Stimulated activated CD4-positive, alpha-beta T cell treated with anti-CD3 and anti-CD28 coated beads, Interleukin-2, amount 100 ng/mL, for 48 hours (primary cell): ENCODE measurements around the gene PITRM1.

Experiments used
- DNase-seq, 2 donors: peaks; one replicate each; pipeline ENCODE4 v3.0.0-alpha.2; 2020

The PITRM1 gene

DNA sequence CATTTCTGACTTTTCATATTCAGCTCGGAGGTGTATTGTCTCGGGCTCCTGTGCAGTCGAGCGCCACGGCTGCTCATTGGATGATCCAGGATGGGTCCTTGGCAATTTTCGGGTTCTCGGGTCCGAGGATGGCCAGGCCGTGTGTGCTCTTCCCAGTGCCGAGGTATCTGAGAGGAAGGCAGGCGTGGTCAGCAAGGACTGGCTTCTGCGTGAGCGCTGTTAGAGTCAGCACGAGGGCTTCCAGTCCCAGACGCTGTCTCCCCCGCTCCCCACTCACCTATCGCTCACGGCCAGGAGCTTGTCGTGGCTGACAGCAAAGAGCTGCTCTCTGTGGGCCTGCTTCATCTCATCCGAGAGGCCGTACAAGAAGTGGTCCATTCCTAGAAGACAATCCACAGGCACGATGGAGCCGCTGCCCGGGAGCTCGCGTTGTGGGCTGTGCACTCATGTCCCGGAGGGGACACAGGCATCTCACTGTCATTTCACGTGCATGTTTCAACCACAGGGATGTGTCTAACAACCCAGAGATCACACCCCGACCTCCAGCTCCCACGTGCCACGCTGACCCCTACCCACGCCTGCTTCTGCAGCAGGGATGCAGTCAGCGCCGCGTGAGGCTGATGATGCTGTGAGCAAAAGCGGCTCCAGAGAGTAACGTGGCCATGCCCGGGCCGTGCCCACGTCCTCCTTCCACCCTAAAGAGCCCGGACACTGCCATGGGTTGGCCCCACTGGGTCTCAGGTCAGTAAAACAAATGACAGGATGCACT, 34.4 kb downstream of the PITRM1 start:
- no peak for DNase-seq

DNA sequence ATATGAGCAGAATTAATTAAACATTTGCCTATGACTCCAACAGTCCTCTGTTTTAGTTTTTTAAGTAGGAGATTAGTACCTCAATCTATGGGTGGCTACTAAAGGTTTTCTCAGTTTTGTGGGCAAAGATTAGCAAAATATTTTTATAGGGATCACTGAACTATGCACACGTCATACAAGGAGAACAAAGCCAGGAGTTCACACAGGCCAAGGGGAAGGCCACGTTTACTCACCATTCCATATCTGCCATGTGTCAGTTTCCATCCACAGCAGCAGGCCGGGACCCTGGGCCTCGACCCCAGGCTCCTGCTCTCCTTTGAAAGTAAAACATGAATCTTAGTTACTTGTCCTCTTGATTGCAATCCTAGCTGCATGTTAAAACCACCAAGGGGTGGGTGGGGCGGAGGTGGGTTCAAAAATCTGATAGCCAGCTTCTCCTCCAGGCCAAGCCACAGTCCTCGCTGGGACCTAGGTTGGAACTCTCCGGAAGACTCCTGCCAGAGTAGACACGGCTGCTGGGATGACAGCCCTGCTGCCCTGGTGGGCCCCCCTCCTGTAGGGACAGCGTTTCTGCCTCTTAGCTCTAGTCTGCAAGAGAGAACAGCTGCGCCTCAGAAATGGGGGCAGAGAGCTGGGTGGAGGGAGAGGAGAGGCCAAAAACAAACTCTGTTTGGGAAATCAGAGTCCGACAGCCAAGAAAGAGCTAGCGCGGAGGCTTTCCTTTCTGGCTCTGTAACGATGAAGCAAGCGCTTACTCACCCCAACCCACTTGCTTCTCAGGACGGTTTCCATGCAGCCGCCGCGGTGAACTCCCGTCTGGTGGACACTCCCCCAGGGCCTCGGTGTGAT, 35.6 kb downstream of the PITRM1 start:
- no peak for DNase-seq

DNA sequence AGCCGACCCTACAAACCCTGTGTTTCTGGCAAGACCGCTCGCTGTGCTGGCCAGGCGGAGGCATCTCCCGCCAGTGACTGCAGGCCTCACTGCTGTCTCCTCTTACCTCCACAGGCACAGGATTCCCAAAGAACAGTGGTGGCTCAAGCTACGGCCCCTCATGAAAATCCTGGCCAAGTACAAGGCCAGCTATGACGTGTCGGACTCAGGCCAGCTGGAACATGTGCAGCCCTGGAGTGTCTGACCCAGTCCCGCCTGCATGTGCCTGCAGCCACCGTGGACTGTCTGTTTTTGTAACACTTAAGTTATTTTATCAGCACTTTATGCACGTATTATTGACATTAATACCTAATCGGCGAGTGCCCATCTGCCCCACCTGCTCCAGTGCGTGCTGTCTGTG, 36.2 kb downstream of the PITRM1 start:
- DNase-seq = no peak

DNA sequence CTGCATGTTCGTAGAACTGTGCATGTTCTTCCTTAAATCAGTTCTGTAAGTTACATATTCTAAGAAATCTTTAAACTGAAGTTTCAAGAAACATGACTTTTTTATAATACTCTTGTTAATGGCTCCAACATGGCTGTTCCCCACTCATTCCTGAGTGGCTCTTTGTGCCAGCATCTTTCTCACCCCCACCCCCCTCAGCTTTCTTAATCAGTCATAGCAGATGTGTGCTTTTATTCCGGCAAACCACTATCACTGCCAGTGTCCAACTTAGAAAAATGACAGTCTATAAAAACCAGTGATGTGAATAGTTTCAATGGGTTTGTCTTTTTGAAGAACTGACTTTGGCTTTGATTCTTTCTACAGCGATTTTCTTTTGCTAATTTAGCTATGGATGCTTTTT, 37.6 kb downstream of the PITRM1 start:
- DNase-seq = no peak

DNA sequence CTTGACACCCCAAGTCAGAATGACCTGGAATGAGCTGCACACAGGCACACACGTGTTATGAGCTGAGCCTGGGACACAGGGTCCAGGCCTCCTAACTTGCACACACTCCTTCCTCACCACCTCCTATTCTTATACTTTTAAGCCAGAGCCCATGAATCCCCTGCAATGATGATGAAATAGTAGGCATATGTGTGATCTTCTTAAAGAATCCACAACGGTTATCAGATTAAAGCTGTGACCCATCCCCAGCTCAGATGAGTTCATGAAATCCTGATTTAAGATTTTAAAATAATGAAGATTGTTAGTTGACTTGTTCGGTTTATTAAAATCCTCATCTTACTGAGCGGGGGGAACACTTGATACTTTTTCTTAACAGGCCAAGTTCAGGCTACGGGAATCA, 38.6 kb downstream of the PITRM1 start:
- no peak for DNase-seq

DNA sequence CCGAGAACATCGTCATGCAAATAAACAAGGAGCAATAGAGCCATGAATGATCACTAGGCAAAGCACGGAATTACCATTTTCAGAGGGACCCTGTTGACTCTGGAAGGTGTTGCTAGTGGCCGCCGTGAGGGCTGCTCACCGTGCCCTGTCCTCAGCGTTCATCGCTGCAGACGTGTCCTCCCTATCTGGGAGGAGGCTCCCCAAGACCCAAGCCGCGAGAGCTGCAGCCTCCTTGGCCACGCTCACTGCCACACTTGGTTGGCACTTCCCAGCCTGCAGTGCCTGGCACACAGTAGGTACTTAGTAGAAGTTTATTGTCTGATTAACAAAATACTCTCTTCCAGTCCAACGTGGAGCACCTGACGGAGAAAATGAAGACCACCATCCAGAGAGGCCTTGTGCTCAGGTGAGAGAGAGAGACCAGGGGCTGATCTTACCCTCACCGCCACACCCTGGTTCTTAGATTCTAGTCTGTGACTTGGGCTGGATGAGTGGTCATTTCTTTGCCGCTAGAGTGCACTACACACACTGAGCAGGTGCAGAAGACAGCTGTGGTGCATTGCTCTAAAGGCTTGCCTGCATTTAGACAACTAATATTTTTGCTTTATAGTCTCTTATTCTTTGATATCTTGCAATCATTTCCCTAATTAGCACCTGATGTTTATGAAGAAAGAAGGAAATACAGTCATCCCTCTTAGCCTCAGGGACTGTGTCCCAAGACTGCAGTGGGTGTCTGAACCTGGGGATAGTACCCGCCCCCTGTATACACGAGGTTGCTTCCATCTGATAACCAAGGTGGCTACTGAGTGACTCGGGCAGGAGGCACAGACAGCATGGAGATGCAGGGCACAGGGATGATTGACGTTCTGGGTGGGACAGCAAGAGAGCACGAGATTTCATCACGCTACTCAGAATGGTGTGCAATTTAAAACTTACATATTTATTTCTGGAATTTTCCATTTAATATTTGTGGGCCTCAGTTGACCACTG, 40.3 kb downstream of the PITRM1 start:
- no peak for DNase-seq

DNA sequence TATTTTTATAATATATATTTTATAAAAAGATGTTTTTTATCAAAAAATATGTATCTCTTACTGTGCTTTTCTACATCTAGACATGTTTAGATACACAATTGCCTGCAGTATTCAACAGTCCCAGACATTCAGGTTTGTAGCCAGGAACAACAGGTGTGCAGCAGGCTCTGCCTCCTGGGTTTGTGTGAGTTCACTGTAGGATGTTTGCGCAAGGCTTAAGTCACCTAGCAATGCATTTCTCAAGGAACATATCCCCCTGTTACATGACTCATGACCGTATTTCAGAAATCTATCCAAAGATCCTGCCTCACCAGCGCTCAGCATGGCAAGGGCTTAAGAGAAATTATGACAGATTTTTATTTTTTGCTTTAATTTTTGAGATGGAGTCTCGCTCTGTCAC, 41.5 kb downstream of the PITRM1 start:
- no peak for DNase-seq

DNA sequence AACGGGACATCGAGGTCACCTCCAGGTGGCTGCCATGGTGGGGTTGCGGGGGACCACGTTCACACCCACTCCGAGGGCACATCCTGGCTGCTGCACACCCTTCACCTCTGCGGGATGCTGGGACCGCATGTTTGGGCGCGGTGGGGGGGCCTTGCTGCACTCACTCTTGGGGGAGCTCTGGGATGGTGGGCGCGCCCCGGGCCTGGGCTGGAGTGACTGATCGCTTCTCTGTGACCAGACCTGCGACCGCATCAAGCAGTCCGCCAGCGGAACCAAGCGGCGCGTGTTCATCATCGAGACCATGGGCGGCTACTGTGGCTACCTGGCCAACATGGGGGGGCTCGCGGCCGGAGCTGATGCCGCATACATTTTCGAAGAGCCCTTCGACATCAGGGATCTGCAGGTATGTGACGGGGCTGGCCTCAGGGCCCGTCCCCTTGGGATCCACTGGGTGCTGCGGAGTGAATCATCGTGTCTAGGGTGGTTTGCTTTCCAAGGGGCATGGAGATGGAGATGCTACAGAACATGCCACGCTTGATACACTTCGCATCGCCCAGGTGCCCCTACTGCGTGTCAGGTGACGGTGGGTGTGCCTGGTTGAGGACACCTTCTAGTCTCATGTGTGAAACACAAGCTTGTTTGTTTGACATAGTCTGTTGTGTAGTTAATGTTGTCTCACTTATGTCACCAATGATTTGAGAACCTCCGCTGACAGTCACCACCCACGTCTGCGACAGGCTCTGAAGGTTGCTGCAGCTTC, 42.8 kb downstream of the PITRM1 start:
- DNase-seq = no peak

DNA sequence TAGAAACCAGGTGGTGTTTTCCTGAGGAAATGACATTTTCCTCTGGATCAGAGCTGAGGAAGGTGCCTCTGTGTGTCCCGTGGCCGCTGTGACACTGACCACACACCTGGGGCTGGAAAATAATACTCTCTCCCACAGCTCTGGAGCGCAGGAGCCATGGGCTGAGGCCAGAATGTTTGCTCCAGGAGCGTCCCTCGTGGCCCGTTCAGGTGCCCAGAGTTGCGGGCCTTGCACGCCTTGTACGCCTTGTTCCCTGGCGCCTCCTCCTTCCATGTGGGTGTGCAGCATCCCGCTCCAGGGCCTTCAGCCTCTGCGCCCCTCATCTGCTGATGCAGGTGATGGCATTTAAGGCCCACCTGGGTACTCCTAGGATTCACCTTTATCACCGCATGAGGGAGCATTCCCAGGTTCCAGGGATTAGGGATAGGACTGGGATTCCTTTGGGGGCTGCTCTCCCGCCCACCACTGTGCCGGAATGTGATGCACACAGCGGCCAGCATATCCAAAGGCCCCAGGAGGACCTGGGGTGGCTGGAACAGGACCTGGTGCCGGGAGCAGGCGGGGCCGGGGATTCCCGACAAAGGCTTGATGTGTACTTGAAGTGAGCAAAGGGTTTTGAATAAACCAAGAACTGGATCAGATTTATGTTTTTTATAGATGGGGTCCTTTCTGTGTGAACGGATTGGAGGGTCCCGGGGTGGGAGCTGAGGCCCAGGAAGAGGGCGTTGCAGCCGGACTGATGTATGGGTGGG, 44.0 kb downstream of the PITRM1 start:
- DNase-seq = no peak

DNA sequence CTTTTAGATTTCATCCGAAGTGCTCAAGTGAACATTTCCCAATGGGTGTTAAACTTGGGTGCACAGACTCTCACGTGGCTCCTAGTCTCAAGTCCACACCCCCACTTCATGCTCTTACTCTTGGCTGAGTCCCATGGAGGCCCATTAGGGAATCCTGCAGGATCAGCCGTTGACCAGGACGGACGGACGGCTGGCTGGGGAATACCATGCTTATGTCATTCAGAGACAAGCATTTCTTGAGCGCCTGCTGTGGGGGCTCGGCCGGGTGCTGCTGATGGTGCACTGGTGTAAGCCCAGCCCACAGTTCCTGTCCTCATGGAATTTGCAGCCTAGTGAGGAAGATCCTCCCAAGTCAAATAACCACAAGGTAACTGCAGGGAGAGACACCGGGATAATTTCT, 44.7 kb downstream of the PITRM1 start:
- no peak for DNase-seq

DNA sequence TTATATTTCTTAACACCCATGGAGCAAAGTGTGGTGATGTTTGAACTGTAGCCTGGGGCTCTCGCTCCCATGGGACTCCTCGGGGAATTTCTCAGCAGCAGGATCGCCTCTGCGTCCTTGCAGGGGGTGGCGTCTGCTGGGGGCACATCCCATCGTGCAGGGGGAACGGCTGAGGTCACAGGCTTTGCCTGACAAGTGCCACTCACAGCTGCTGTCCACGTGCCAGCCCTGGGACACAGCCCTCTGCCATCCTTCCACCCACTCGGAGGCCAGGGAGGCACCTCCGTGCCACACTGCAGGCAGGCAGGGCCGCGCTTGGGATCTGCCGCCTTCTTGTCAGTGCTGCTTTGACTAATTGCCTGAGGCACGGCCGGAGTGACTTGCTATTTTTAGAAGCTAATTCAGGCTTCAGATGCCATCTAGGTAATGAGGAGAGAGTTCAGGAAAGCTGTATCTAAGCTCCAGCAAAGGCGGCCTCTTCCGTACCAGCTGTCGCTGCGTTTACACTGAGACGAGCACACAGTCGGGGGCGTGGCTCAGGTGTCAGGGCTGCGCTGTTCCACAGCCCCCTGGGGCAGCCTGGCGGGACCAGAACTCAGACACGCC, 45.7 kb downstream of the PITRM1 start:
- no peak for DNase-seq

DNA sequence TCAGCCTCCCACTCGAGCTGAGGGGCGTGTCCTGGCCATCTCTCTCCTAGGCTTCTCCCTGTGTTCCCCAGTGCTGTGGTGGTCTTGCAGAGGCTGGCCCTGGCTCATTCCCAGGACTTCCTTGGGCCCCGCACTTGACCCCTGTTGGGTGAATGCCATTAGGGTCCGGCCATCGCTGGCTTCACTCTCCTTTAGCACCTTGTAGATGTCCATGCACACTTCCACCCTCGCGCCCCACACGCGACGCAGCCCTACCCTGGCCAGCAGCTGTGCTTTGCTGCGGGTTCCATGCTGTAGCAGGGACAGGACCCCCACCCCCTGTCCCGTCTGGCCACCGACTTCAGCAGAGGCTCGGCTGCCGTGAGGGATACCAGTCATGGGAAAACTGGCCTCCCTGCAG, 46.3 kb downstream of the PITRM1 start:
- no peak for DNase-seq

DNA sequence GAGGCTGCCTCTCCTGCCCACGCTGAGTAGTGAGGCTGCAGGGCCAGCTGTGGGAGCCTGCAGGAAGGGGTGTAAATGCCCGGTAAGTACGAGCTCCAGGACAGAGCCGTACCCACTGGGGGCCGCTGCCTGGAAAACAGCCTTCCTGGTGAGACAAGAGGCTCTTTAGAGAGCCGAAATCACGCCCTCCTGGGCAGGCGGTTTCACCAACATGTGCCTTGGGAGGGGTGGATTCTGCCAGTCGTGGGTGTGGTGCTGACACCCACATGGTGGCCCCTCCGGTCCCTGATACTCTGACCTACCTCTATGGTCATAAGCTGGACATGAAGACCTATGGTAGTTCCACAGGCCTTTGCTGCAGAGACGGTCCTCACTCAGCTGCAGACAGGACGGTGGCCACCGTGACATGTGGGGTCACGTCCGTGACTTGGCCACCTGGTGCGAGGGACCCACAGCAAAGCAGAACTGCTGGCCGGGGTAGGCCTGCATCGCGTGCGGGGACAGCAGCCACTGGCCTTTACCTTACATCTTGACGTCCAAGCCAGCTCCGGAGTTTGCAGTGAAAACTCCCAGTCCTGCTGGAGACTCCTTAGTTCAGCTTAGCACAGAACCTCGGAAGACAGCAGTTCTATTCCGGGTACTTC, 46.9 kb downstream of the PITRM1 start:
- DNase-seq = no peak

DNA sequence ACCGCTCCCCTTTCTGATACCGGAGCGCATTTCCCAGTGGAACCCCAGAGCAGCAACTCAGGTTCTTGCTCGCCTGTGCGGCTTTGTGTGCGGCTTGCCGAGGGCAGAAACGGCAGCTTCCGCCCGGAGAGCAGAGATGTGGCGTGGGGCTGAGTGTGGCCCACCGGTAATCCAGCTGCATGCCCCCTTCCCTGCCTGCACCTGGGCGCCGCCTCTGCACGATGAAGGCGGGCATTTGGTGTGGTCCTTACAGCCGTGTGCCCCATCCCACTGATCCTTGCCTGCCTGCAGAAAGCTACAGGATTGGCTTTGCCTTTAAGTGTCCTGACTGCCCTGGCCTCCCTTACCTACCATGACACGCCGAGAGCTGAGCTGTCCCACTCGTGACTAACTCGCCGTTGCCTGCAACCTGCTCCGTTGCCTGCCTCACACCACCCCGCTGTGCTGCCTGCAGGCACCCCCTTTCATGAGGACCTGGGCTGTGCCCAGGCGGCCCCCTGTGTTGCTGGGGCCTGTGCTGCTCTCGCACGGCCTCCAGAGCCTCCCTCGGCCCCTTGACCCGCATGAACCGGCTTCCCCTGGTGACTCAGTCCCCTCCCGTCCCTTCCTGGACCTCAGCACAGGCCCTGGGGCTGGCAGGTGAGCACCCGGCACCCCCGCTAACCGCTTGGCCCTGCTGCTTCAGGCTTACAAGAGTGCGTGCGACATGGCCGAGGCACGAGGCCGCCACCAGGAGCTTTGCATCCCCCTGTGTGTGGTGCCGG, 48.0 kb downstream of the PITRM1 start:
- no peak for DNase-seq

DNA sequence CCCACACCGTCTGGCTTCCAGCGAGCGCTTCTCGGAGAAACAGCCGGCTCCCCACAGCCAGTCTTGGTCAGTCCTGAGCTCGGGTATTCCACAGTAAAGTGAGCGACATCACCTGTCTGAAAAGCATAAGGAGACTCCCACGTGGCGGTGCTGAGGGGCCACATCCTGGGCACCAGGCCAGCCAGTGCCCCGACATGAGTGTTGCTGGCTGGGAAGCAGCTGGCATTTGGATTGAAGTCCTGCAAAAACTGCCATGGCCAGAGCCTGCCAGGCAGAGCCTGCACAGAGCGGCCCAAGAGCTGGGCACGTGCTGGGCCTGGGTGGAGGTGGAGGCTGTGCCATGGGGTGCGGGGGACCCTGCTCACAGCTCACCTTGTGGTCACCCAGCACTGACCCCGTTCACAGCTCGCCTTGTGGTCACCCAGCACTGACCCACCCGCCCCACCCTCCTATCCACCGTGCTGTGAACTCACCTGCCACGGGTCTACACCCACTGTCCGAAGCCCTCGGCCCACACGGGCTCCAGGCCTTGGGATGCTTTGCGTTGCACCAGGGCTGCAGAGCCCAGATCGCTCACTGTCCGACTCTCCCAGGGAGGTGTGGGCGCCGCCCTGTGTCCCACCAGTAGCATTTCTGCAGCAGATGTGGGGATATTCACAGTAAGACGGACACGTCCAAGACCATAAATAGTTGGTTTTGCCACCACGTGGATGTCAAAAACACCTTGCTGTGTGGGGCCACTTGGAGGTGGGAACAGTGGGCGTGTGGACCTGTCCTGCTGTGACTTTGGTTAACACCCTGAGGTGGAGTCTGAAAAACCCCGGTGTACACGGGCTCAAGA, 48.8 kb downstream of the PITRM1 start:
- no peak for DNase-seq

DNA sequence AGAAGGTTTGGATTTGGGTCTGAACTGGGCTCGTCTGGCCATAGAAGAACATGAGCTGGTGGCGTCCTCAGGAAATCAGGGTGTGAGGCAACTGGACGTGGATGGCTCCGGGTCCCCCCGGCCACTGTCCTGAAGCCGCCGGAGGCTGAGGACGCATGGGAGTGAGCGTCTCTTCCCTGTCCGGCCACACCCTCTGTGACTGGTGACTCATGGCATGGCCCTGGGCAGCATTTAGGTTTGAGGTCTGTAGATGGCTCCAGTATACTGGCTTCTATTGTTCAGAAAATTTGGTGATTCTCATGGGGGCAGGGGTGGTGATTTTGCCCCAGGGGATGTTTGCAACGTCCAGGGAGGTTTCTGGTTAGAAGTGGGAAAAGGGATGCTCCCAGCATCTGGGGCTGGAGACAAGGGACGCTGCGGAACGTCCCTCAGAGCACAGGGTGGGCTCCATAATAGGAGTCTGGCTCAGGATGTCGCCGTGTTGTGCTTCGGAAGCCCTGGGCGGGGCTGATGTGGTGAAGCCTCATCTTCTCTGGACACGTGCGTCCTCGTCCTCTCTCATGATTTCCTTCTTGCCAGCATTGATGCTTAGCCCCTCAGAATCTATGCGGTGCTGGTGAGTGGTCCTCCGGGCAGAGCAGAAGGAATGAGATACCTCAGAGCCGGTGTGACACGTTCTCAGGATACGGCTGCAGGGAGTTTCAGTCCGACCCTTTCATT, 49.9 kb downstream of the PITRM1 start:
- DNase-seq = no peak

DNA sequence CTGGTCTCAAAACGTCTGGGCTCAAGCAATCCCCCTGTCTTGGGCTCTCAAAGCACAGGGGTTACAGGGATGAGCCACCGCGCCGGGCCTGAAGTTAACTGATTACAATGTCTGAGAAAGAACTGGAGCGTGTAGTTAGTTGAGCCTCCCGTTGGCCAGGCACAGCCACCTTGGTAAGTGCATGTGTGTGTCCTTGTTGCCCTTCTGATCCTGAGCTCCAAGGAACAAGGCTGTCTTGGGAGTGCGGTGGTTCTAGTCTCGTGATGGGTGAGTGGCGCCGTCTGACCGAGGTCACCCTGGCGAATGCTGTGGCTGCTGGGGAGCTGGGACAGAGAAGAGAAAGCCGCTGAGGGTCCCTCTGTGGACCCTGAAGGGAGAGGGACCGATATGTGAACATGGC, 50.5 kb downstream of the PITRM1 start:
- no peak for DNase-seq

DNA sequence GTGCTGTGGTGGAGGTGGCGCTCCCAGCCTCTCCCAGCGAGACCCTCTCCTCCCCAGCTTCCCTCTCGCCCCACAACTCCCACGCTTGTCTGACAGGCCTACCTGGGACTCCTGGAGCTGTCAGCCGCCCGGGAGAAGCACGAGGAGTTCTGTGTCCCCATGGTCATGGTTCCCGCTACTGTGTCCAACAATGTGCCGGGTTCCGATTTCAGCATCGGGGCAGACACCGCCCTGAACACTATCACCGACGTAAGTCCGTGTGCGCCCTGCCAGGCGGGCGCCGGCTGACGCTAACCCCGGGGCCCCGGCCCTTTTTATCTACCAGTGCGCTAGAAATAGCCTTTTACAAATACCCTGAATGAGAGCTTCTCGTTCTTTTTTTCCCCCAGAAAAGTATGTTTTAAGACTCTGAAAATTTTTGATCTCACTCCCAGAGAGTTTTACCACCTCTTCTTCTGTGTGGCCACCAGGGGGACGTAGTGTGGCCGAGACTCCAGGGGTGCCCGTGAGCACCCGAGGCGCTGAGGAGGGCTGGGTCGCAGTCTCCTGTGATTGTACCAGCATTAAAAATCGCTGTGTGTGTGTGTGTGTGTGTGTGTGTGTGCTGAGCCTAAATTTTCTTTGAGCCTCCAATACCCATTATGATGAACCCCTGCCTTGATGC, 52.7 kb downstream of the PITRM1 start:
- no peak for DNase-seq
